SK-N-SH (cell line): ENCODE data around the gene ST6GALNAC3. TPM values are rescaled to one million over a fixed set of nuclear protein-coding genes. Genes with fewer than 3 reads are reported as not detected.

Source experiments
- CTCF ChIA-PET: fragments of 300-600, 350-600 bp; formaldehyde crosslinking; extraction: SDS; loops from one replicate; lab custom pipeline; 2021; lab: Yijun Ruan, JAX
- POLR2A ChIA-PET: fragments of 350-600 bp; sonication (Branson Sonifier 250); formaldehyde crosslinking; extraction: SDS; loops from one replicate; lab custom pipeline; 2020; ENCODE audit warnings: antibody characterized with exemption, inconsistent platforms; lab: Yijun Ruan, JAX
- DNase-seq: peaks from one replicate; pipeline ENCODE4 v3.0.0; 2012
- H2AFZ ChIP-seq: fragments of 200-600 bp; sonication (generic); 2 replicates; pipeline ENCODE4 v1.8.1; 2016; ENCODE audit warnings: antibody characterized with exemption, mild to moderate bottlenecking, low read depth
- H3F3A ChIP-seq: fragments of 200-600 bp; sonication (generic); replicated peaks from 2 replicates; pipeline ENCODE3; 2016; ENCODE audit warnings: antibody characterized with exemption, mild to moderate bottlenecking; ENCODE audit not compliant: insufficient read depth
- H3K27ac ChIP-seq, 2 experiments: fragments of 200-500 bp in 1 of 2; fragments of 200-600 bp in 1 of 2; sonication (Bioruptor generic) in 1 of 2; sonication (generic), shearing (Covaris generic) in 1 of 2; 2 replicates each; pipeline versions ENCODE4 v1.5.1 to v1.6.1; 2014 to 2016; ENCODE audit warnings: low read depth in 2 of 2, inconsistent platforms in 1 of 2, low read length in 1 of 2, mild to moderate bottlenecking in 1 of 2, mixed read lengths in 1 of 2
- H3K27me3 ChIP-seq: fragments of 200-600 bp; sonication (generic), shearing (Covaris generic); 2 replicates; pipeline ENCODE4 v1.6.1; 2016; ENCODE audit warnings: mixed run types; ENCODE audit not compliant: insufficient read depth
- H3K36me3 ChIP-seq, 2 experiments: fragments of 200-500 bp in 1 of 2; fragments of 200-600 bp in 1 of 2; sonication (Bioruptor generic) in 1 of 2; sonication (generic) in 1 of 2; replicated peaks in 1 of 2; 2 replicates each; pipeline versions ENCODE3 to v1.5.1; 2014 to 2016; ENCODE audit warnings: low read length in 1 of 2, mild to moderate bottlenecking in 1 of 2; ENCODE audit not compliant: insufficient read depth in 2 of 2, control insufficient read depth in 1 of 2
- H3K4me1 ChIP-seq, 2 experiments: fragments of 200-500 bp in 1 of 2; fragments of 200-600 bp in 1 of 2; sonication (Bioruptor generic) in 1 of 2; sonication (generic), shearing (Covaris generic) in 1 of 2; 2 replicates each; pipeline versions ENCODE4 v1.5.1 to v1.6.1; 2014 to 2016; ENCODE audit warnings: low read depth in 1 of 2, low read length in 1 of 2, mixed run types in 1 of 2; ENCODE audit not compliant: insufficient read depth in 2 of 2, control insufficient read depth in 1 of 2
- H3K4me2 ChIP-seq: fragments of 200-600 bp; sonication (generic), shearing (Covaris generic); 2 replicates; pipeline ENCODE4 v1.6.1; 2017; ENCODE audit warnings: mixed run types
- H3K4me3 ChIP-seq, 2 experiments: fragments of 200-500 bp in 1 of 2; fragments of 200-600 bp in 1 of 2; sonication (Bioruptor generic) in 1 of 2; sonication (generic), shearing (Covaris generic) in 1 of 2; 2 replicates each; pipeline versions ENCODE4 v1.5.1 to v1.8.1; 2014 to 2016; ENCODE audit warnings: low read depth in 2 of 2, inconsistent platforms in 1 of 2, low read length in 1 of 2, mild to moderate bottlenecking in 1 of 2, mixed read lengths in 1 of 2, moderate library complexity in 1 of 2
- H3K79me2 ChIP-seq: fragments of 200-600 bp; sonication (generic); 2 replicates; pipeline ENCODE4 v1.8.1; 2017; ENCODE audit warnings: mild to moderate bottlenecking; ENCODE audit not compliant: insufficient read depth
- H3K9ac ChIP-seq: fragments of 200-600 bp; sonication (generic); 2 replicates; pipeline ENCODE4 v1.6.1; 2017; ENCODE audit warnings: mixed run types
- H3K9me2 ChIP-seq: fragments of 200-600 bp; sonication (generic); 2 replicates; pipeline ENCODE4 v1.6.1; 2017; ENCODE audit warnings: mixed run types
- H3K9me3 ChIP-seq: fragments of 200-600 bp; sonication (generic); 2 replicates; pipeline ENCODE4 v1.6.1; 2017; ENCODE audit warnings: mixed run types, mild to moderate bottlenecking, moderate library complexity
- H4K20me1 ChIP-seq: fragments of 200-600 bp; sonication (generic); 2 replicates; pipeline ENCODE4 v1.6.1; 2017; ENCODE audit warnings: mild to moderate bottlenecking, mixed run types; ENCODE audit not compliant: insufficient read depth
- CHD2 ChIP-seq: fragments of 150-350 bp; IDR thresholded peaks from 2 replicates; pipeline ENCODE4 v1.6.1; 2018; ENCODE audit warnings: low read length; ENCODE audit not compliant: partially characterized antibody
- EZH2phosphoT487 ChIP-seq: fragments of 200-600 bp; sonication (generic); IDR thresholded peaks from 2 replicates; pipeline ENCODE4 v1.6.1; 2017; ENCODE audit warnings: low read depth, mixed run types, mild to moderate bottlenecking, antibody characterized with exemption, moderate library complexity, borderline replicate concordance
- FOSL2 ChIP-seq: IDR thresholded peaks from 2 replicates; pipeline ENCODE4 v1.4.0; 2012; ENCODE audit warnings: low read depth, mild to moderate bottlenecking, moderate library complexity, borderline replicate concordance
- FOXJ3 ChIP-seq: sonication (generic); formaldehyde crosslinking; IDR thresholded peaks from 2 replicates; pipeline ENCODE4 v1.5.1; 2020; ENCODE audit warnings: mild to moderate bottlenecking, missing genetic modification reagents
- MXI1 ChIP-seq: IDR thresholded peaks from 2 replicates; pipeline ENCODE4 v1.6.1; 2012; ENCODE audit warnings: mild to moderate bottlenecking, low read depth, low read length, improper control_type of control experiment
- NRF1 ChIP-seq: IDR thresholded peaks from 2 replicates; pipeline ENCODE4 v1.6.1; 2012; ENCODE audit warnings: low read depth, mild to moderate bottlenecking, low read length
- POLR2AphosphoS5 ChIP-seq: IDR thresholded peaks from 2 replicates; pipeline ENCODE4 v1.6.1; 2012; ENCODE audit warnings: low read depth, low read length
- REST ChIP-seq: IDR thresholded peaks from 2 replicates; pipeline ENCODE4 v1.6.1; 2012; ENCODE audit warnings: mild to moderate bottlenecking, low read depth, low read length, moderate library complexity
- SMC3 ChIP-seq: IDR thresholded peaks from 2 replicates; pipeline ENCODE4 v1.6.1; 2012; ENCODE audit warnings: low read depth, low read length, improper control_type of control experiment
- TEAD4 ChIP-seq: IDR thresholded peaks from 2 replicates; pipeline ENCODE4 v1.4.0; 2012; ENCODE audit warnings: mild to moderate bottlenecking, borderline replicate concordance; ENCODE audit not compliant: insufficient read depth
- USF1 ChIP-seq: IDR thresholded peaks from 2 replicates; pipeline ENCODE4 v1.4.0; 2012; ENCODE audit warnings: low read depth, borderline replicate concordance
- USF2 ChIP-seq: fragments of 150-350 bp; IDR thresholded peaks from 2 replicates; pipeline ENCODE4 v1.6.1; 2017; ENCODE audit warnings: antibody characterized with exemption, low read length, low read depth, borderline replicate concordance
- YY1 ChIP-seq: IDR thresholded peaks from 2 replicates; pipeline ENCODE4 v1.4.0; 2012; ENCODE audit warnings: low read depth, mild to moderate bottlenecking
- WGBS: methylation state at CpG from one replicate; pipeline ENCODE4 v1.1.6; 2017; ENCODE audit warnings: low lambda C conversion rate; 5-methylcytosine and 5-hydroxymethylcytosine counted together
- polyA plus RNA-seq, 3 experiments: library from polyadenylated mRNA; depleted of rRNA; stranded (reverse); fragments of >200 nt; gene quantifications; 2 replicates each; pipeline ENCODE4 v1.2.3, GENCODE V29; 2012
- TF ChIP-seq, protein P1 (sequence below): IDR thresholded peaks from 2 replicates; pipeline ENCODE4 v1.4.0; 2012; ENCODE audit warnings: low read depth

Gene ST6GALNAC3
- polyA plus RNA-seq, 1 of the 3 experiments (the other 2 are of a cell fraction): 8.1 TPM

GRCh38 chr1:76627498-76627897, 553.0 kb downstream of the ST6GALNAC3 start:
- no peak overlapping the region for H3K4me3 ChIP-seq
- 85% methylated on average over 5 of the region's 5 CpGs for WGBS
- H3K36me3 ChIP-seq: peaks cover 3 to 8% of the 10 kb centered on the region in 2 experiments
- H3K4me1 ChIP-seq: peaks cover 0 to 2% of the 10 kb centered on the region in 2 experiments; a peak in 3 of 4 replicates
- no peak for DNase-seq
- no peaks in the 10 kb centered on the region for H3K9me2 ChIP-seq
- H4K20me1 ChIP-seq: no peaks in the 10 kb centered on the region
- no peak overlapping the region for H3K9ac ChIP-seq
- H3K9me3 ChIP-seq: no peaks in the 10 kb centered on the region
- no peaks in the 10 kb centered on the region for H3K27me3 ChIP-seq
- no peaks in the 10 kb centered on the region for H3F3A ChIP-seq
- H3K27ac ChIP-seq: no peak overlapping the region
- ChIA-PET POLR2A (no interaction called here), CTCF (interaction anchor here (1.1 to 1.5 kb wide), 2 partner anchors 8 to 23 kb away, joined by 3 read pairs; no protein-coding TSS in a partner anchor)
- H3K79me2 ChIP-seq: no peaks in the 10 kb centered on the region
- no peak overlapping the region for H2AFZ ChIP-seq
- TF ChIP-seq CHD2 (no peak), MXI1 (no peak), NRF1 (no peak), USF2 (no peak), EZH2phosphoT487 (no peak)
- no peak overlapping the region for H3K4me2 ChIP-seq

GRCh38 chr1:76627901-76628300, 553.4 kb downstream of the ST6GALNAC3 start:
- H3K27ac ChIP-seq: no peak overlapping the region
- POLR2A ChIA-PET: no interaction called here
- TF ChIP-seq, protein P1, sequence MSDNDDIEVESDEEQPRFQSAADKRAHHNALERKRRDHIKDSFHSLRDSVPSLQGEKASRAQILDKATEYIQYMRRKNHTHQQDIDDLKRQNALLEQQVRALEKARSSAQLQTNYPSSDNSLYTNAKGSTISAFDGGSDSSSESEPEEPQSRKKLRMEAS: no peak
- TF ChIP-seq FOSL2 (no peak), POLR2AphosphoS5 (no peak), SMC3 (no peak), REST (no peak), EZH2phosphoT487 (no peak), FOXJ3 (no peak), TEAD4 (no peak), USF1 (no peak), YY1 (no peak)

More at GRCh38 chr1:76627901-76628300, 553.4 kb downstream of the ST6GALNAC3 start:
- Histone ChIP-seq H3K4me2 (no peak overlapping the region), H3K36me3 (peaks cover 3 to 8% of the 10 kb centered on the region in 2 experiments), H4K20me1 (no peaks in the 10 kb centered on the region), H3K27me3 (no peaks in the 10 kb centered on the region), H3K9me3 (no peaks in the 10 kb centered on the region), H3F3A (no peaks in the 10 kb centered on the region), H3K79me2 (no peaks in the 10 kb centered on the region), H3K9me2 (no peaks in the 10 kb centered on the region), H3K4me3 (no peak overlapping the region), H3K4me1 (peaks cover 0 to 2% of the 10 kb centered on the region in 2 experiments; a peak in 3 of 4 replicates), H3K9ac (no peak overlapping the region), H2AFZ (no peak overlapping the region)
- CTCF ChIA-PET: interaction anchor here (1.1 to 1.5 kb wide), 2 partner anchors 8 to 23 kb away, joined by 3 read pairs; no protein-coding TSS in a partner anchor
- no peak for DNase-seq
